GM19239 (cell line): ENCODE data around the gene MMP14.
"Not testable (repeated sequence)": the region's sequence is repeated elsewhere in the genome, so short reads cannot be mapped to it uniquely, and the experiment has no call there.

Source experiments
- DNase-seq: peaks from one replicate; pipeline ENCODE4 v3.0.0; 2011; ENCODE audit warnings: low spot score; ENCODE audit not compliant: insufficient read length
- FAIRE-seq: peaks from 2 replicates; lab custom pipeline; 2011; peaks lifted over from hg19 to GRCh38; lab: Jason Lieb, UNC

MMP14 gene

DNA sequence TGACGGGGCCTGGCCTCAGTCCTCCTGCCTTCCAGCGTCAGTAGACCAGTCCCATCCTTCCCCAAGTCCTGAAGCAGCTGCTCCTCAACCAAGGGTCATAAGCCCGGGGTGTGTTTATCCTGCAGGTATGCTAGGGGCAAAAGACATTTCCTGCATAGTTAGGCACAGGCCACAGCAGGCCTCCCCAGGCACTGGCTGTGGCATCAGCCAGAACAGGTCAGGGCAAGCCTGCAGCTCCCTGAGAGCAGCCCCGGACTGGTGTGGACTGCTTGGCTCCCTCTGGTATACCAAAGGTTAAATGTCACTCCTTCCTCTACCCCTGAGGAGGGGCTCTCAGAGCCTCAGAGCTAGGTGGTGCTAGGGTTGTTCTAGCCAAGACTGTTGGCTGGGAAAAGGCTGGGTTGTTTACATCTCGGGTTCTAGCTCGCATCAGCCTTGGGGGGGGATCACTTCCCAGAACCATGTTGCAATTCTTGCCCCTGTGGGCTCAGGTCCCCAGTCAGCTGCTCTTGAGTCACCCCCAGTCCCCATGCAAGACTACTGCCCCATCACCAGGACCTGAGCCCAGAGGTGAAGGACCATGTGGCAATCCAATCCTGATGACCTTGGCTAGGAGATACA is 2.9 kb downstream of the MMP14 start:
- FAIRE-seq (no peak), DNase-seq (no peak)

GRCh38 chr14:22841311-22841710 is 4.9 kb downstream of the MMP14 start:
- DNase-seq (no peak), FAIRE-seq (no peak)

- DNase-seq (no peak), FAIRE-seq (no peak)
Measured at GRCh38 chr14:22841769-22842168, 5.4 kb downstream of the MMP14 start.

- no peak for FAIRE-seq
- DNase-seq = no peak
Measured at GRCh38 chr14:22842211-22843122, 6.1 kb downstream of the MMP14 start.

GRCh38 chr14:22843123-22843925 is 6.9 kb downstream of the MMP14 start:
- DNase-seq (no peak), FAIRE-seq (no peak)

GRCh38 chr14:22844221-22845102 is 8.1 kb downstream of the MMP14 start:
- FAIRE-seq (no peak), DNase-seq (no peak)

GRCh38 chr14:22845103-22845394 is 8.7 kb downstream of the MMP14 start:
- DNase-seq (no peak), FAIRE-seq (no peak)

DNA sequence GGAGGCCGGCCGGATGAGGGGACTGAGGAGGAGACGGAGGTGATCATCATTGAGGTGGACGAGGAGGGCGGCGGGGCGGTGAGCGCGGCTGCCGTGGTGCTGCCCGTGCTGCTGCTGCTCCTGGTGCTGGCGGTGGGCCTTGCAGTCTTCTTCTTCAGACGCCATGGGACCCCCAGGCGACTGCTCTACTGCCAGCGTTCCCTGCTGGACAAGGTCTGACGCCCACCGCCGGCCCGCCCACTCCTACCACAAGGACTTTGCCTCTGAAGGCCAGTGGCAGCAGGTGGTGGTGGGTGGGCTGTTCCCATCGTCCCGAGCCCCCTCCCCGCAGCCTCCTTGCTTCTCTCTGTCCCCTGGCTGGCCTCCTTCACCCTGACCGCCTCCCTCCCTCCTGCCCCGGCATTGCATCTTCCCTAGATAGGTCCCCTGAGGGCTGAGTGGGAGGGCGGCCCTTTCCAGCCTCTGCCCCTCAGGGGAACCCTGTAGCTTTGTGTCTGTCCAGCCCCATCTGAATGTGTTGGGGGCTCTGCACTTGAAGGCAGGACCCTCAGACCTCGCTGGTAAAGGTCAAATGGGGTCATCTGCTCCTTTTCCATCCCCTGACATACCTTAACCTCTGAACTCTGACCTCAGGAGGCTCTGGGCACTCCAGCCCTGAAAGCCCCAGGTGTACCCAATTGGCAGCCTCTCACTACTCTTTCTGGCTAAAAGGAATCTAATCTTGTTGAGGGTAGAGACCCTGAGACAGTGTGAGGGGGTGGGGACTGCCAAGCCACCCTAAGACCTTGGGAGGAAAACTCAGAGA is 9.6 kb downstream of the MMP14 start:
- DNase-seq (no peak), FAIRE-seq (no peak)

- FAIRE-seq (no peak), DNase-seq (no peak)
Measured at GRCh38 chr14:22846811-22847307, 10.5 kb downstream of the MMP14 start.

- no peak for FAIRE-seq
- DNase-seq = no peak
Measured at GRCh38 chr14:22847661-22848341, 11.4 kb downstream of the MMP14 start.

- FAIRE-seq = no peak
Measured at GRCh38 chr14:22848351-22849164, 12.2 kb downstream of the MMP14 start.

GRCh38 chr14:22849212-22849819 is 12.9 kb downstream of the MMP14 start:
- FAIRE-seq (no peak), DNase-seq (no peak)

More at GRCh38 chr14:22848351-22849164, 12.2 kb downstream of the MMP14 start:
- DNase-seq = no peak

GRCh38 chr14:22850944-22851764 is 14.8 kb downstream of the MMP14 start:
- FAIRE-seq = no peak
- no peak for DNase-seq

DNA sequence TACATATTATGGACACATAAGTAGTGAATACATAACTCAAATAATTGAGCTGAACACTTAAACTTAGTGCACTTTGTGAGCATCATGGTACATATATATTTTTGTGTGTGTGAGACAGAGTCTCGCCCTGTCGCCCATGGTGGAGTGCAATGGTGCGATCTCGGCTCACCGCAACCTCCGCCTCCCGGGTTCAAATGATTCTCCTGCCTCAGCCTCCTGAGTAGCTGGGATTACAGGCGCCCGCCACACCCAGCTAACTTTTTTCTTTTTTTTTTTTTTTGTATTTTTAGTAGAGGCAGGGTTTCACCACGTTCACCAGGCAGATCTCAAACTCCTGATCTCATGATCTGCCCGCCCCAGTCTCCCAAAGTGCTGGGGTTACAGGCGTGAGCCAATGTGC is 15.8 kb downstream of the MMP14 start:
- FAIRE-seq, DNase-seq: not testable (repeated sequence)

DNA sequence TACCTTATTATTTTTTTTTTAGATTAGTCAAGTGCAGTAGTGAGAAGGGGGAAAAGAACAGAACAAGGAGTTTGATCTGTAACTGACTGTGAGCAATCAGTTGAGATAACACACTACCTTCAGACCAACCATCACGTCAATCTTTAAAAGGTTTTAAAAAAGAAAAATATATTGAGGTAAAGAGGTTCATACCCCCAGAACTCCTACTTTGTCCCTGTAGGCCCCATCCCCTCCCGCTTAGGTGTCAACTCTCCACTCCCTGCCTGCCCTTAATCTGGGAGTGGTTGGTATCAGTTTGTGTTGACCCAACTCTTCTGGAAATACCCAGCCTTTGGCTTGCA is 16.2 kb downstream of the MMP14 start:
- FAIRE-seq (no peak), DNase-seq (no peak)

DNA sequence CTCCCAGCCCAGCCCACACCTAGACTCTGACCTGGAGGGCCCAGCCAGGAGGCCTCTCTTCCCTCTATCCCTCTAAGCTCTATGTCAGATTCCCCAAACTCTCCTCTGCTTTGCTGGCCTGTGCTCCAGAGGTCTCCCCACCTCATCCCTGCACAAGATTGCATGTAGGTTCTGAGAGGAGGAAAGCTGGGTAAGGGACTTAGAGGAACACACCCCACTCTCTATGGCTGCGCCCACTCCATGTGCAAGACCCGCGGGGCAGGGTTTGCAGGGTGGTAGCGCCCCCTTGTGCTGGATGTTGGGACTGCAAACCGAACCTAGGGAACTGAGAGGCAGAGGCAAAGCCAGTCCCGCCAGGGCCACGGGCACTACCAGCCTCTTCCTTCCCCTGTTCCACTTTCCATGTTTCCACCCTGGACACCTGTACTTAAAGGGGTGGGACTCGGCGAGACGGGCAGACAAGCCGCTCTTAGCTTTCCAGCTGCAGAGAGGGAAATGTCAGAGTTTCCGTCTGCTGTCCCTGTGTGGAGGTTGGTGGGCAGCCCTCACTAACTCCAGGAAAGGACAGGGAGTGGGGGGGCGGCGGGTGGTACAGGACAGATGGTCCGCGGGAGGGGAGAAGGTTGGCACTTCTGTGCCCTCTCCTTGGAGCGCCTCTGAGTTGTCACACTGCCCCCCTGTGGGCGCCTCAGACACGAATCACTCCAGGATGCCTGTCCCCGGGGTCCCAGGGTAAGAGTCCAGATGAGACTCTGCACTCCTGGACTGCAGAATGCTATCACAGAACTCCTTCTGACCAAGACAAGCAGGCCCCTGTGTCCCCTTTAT is 16.8 kb downstream of the MMP14 start:
- FAIRE-seq (peak; percentile 88), DNase-seq (peak; percentile 85)
